ENCODE data around the gene LENG9.

GRCh38 chr19:54506079-54506478 is 42.5 kb upstream of the LENG9 start:
- TF ChIP-seq CTCF (IDR thresholded peaks at IDR 0.05 in 4 of 5, conservative IDR thresholded peaks at IDR 0.05 in 1 of 5) (no peak), POLR2A (IDR thresholded peaks at IDR 0.05) (no peak)

All from gastrocnemius medialis (tissue), 4 donors.